Keratinocyte (primary cell): ENCODE data around the gene OTOG. TPM values are rescaled to one million over a fixed set of nuclear protein-coding genes. Genes with fewer than 3 reads are reported as not detected.

Experiments used
- DNase-seq: peaks from one replicate; pipeline ENCODE4 v3.0.0-alpha.2; 2011; ENCODE audit warnings: low read depth, missing footprints, low spot score
- FAIRE-seq: peaks from 2 replicates; lab custom pipeline; 2011; peaks lifted over from hg19 to GRCh38; lab: Jason Lieb, UNC
- H2AFZ ChIP-seq: 2 replicates; pipeline ENCODE4 v1.6.0; 2012; ENCODE audit warnings: low read length, control low read depth, inconsistent platforms; ENCODE audit not compliant: control insufficient read depth
- H3K27ac ChIP-seq: 2 replicates; pipeline ENCODE4 v1.5.1; 2011; ENCODE audit warnings: low read length; ENCODE audit not compliant: control insufficient read depth, insufficient read depth
- H3K27me3 ChIP-seq: 3 replicates; pipeline ENCODE4 v1.6.0; 2011; ENCODE audit warnings: low read length; ENCODE audit not compliant: control insufficient read depth, insufficient read depth; ENCODE audit errors: extremely low read depth
- H3K36me3 ChIP-seq, 2 experiments: 2 replicates in 1 of 2; 3 replicates in 1 of 2; pipeline ENCODE4 v1.5.1; 2011; ENCODE audit warnings: low read length in 2 of 2, mild to moderate bottlenecking in 1 of 2; ENCODE audit not compliant: control insufficient read depth in 2 of 2, insufficient read depth in 2 of 2; ENCODE audit errors: extremely low read depth in 1 of 2
- H3K4me1 ChIP-seq: 3 replicates; pipeline ENCODE4 v1.5.1; 2011; ENCODE audit warnings: low read length; ENCODE audit not compliant: control insufficient read depth, insufficient read depth; ENCODE audit errors: extremely low read depth
- H3K4me2 ChIP-seq: 3 replicates; pipeline ENCODE4 v1.6.0; 2011; ENCODE audit warnings: low read depth, low read length; ENCODE audit not compliant: control insufficient read depth, insufficient read depth; ENCODE audit errors: extremely low read depth
- H3K4me3 ChIP-seq, 3 experiments: fragments of 200-600 bp in 1 of 3; sonication (generic) in 1 of 3; 2 replicates in 2 of 3; 3 replicates in 1 of 3; pipeline ENCODE4 v1.5.1; 2011 to 2016; ENCODE audit warnings: low read length in 3 of 3, mild to moderate bottlenecking in 3 of 3, control low read depth in 2 of 3, inconsistent platforms in 1 of 3, low read depth in 1 of 3, mixed read lengths in 1 of 3, mixed run types in 1 of 3, moderate library complexity in 1 of 3; ENCODE audit not compliant: control insufficient read depth in 2 of 3, insufficient read depth in 2 of 3; ENCODE audit errors: extremely low read depth in 1 of 3
- H3K79me2 ChIP-seq: 2 replicates; pipeline ENCODE4 v1.6.0; 2012; ENCODE audit warnings: low read length; ENCODE audit not compliant: control insufficient read depth, insufficient read depth
- H3K9ac ChIP-seq: 3 replicates; pipeline ENCODE4 v1.6.0; 2011; ENCODE audit warnings: low read length; ENCODE audit not compliant: control insufficient read depth, insufficient read depth; ENCODE audit errors: extremely low read depth
- H3K9me1 ChIP-seq: 3 replicates; pipeline ENCODE4 v1.6.0; 2011; ENCODE audit warnings: low read length; ENCODE audit not compliant: control insufficient read depth, insufficient read depth; ENCODE audit errors: extremely low read depth
- H3K9me3 ChIP-seq: 2 replicates; pipeline ENCODE4 v1.5.1; 2012; ENCODE audit warnings: low read depth, low read length; ENCODE audit not compliant: control insufficient read depth
- H4K20me1 ChIP-seq: 3 replicates; pipeline ENCODE4 v1.6.0; 2011; ENCODE audit warnings: low read length; ENCODE audit not compliant: control insufficient read depth, insufficient read depth; ENCODE audit errors: extremely low read depth
- EZH2 ChIP-seq: IDR thresholded peaks from one replicate; pipeline ENCODE4 v1.6.1; 2012; ENCODE audit warnings: inconsistent platforms, mild to moderate bottlenecking, low read length, moderate library complexity
- dilution Hi-C: fragments of 300-500 bp; cut with MboI; formaldehyde crosslinking; loops from one replicate; pipeline ENCODE4 v1.7.0; 2020; ENCODE audit warnings: low sequenced_read_pairs; ENCODE audit not compliant: extremely low pct_ligation_motif_present
- polyA plus RNA-seq, 5 experiments: library from polyadenylated mRNA; depleted of rRNA in 3 of 5; stranded (reverse) in 3 of 5; stranded (forward) in 1 of 5; unstranded in 1 of 5; fragments of >200 nt; gene quantifications; 1 replicate in 1 of 5; 2 replicates in 3 of 5; 3 replicates in 1 of 5; pipeline versions ENCODE4 v1.2.1 to v1.2.3, GENCODE V29; 2011 to 2012; ENCODE audit warnings: missing spikeins in 2 of 5, low read depth in 1 of 5, low replicate concordance in 1 of 5
- TF ChIP-seq, protein P1 (sequence below), 3 experiments: IDR thresholded peaks in 1 of 3; conservative IDR thresholded peaks in 1 of 3; optimal IDR thresholded peaks in 1 of 3; 2 replicates in 2 of 3; 3 replicates in 1 of 3; pipeline versions ENCODE3 to v1.5.1; 2011; ENCODE audit warnings: low read length in 3 of 3, mild to moderate bottlenecking in 3 of 3, moderate library complexity in 2 of 3, control low read depth in 1 of 3, inconsistent platforms in 1 of 3; ENCODE audit not compliant: insufficient read depth in 2 of 3; ENCODE audit errors: extremely low read depth in 1 of 3

OTOG gene
- polyA plus RNA-seq, 1 donor (not counting 4 experiments of a cell fraction or from before 2014, with no cell fraction given): not detected

DNA sequence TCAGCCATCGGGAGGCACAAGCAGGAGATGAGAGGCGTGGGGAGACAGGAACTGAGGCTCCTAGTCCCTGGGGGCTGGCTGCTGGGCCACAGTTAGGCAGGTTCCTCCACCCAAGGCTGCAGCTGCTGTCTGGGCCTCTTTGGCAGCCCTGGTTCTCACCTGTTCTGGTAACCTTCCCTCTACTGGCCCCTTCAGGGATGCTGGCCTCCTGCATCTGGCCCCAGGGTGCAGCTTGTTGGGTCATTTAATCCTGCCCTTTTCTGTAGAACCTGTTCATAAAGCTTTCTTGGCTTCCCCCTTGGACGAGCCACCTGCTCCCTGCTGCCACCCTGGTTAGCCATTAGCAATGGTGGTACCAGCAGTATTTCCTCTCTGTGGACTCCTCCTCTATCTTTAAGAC, 8.3 kb upstream of the OTOG start:
- no peak overlapping the region for H3K4me3 ChIP-seq
- no peaks in the 10 kb centered on the region for H3K36me3 ChIP-seq
- DNase-seq (no peak), FAIRE-seq (no peak)
- dilution Hi-C loops: no loop called here
- peaks cover 4% of the 10 kb centered on the region for H4K20me1 ChIP-seq
- no peaks in the 10 kb centered on the region for H3K9me1 ChIP-seq
- H3K27ac ChIP-seq: no peak overlapping the region
- no peaks in the 10 kb centered on the region for H3K9me3 ChIP-seq
- TF ChIP-seq, protein P1, sequence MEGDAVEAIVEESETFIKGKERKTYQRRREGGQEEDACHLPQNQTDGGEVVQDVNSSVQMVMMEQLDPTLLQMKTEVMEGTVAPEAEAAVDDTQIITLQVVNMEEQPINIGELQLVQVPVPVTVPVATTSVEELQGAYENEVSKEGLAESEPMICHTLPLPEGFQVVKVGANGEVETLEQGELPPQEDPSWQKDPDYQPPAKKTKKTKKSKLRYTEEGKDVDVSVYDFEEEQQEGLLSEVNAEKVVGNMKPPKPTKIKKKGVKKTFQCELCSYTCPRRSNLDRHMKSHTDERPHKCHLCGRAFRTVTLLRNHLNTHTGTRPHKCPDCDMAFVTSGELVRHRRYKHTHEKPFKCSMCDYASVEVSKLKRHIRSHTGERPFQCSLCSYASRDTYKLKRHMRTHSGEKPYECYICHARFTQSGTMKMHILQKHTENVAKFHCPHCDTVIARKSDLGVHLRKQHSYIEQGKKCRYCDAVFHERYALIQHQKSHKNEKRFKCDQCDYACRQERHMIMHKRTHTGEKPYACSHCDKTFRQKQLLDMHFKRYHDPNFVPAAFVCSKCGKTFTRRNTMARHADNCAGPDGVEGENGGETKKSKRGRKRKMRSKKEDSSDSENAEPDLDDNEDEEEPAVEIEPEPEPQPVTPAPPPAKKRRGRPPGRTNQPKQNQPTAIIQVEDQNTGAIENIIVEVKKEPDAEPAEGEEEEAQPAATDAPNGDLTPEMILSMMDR (optimal IDR thresholded peaks at IDR 0.05 in 1 of 3, IDR thresholded peaks at IDR 0.05 in 1 of 3, conservative IDR thresholded peaks at IDR 0.05 in 1 of 3; ENCODE audit: extremely low read depth in 1 of 3, insufficient read depth in 2 of 3, low read length in 3 of 3): no peak
- no peak for TF ChIP-seq EZH2
- H3K9ac ChIP-seq: no peak overlapping the region
- no peaks in the 10 kb centered on the region for H3K79me2 ChIP-seq
- H3K4me1 ChIP-seq: no peaks in the 10 kb centered on the region
- H2AFZ ChIP-seq: no peak overlapping the region
- H3K27me3 ChIP-seq: peaks cover 14% of the 10 kb centered on the region
- H3K4me2 ChIP-seq: no peak overlapping the region

- no peak overlapping the region for H3K4me2 ChIP-seq
Measured at GRCh38 chr11:17540807-17541206, 6.3 kb upstream of the OTOG start.

More at GRCh38 chr11:17540807-17541206, 6.3 kb upstream of the OTOG start:
- Histone ChIP-seq H3K9me3 (no peaks in the 10 kb centered on the region), H3K36me3 (no peaks in the 10 kb centered on the region), H3K27ac (no peak overlapping the region), H3K27me3 (peaks cover 18% of the 10 kb centered on the region), H3K79me2 (no peaks in the 10 kb centered on the region), H3K4me3 (no peak overlapping the region), H2AFZ (no peak overlapping the region), H4K20me1 (peaks cover 4% of the 10 kb centered on the region), H3K4me1 (no peaks in the 10 kb centered on the region), H3K9me1 (no peaks in the 10 kb centered on the region), H3K9ac (no peak overlapping the region)
- TF ChIP-seq, protein P1 (optimal IDR thresholded peaks at IDR 0.05 in 1 of 3, IDR thresholded peaks at IDR 0.05 in 1 of 3, conservative IDR thresholded peaks at IDR 0.05 in 1 of 3; ENCODE audit: extremely low read depth in 1 of 3, insufficient read depth in 2 of 3, low read length in 3 of 3): no peak
- no peak for TF ChIP-seq EZH2
- dilution Hi-C loops: no loop called here
- DNase-seq: no peak
- no peak for FAIRE-seq
